ENCODE data around the gene APOBEC3A. TPM values are rescaled to one million over a fixed set of nuclear protein-coding genes. Genes with fewer than 3 reads are reported as not detected.

The APOBEC3A gene
- total and polyA plus RNA-seq, 2 of the 13 experiments (the other 11 are each of a cell fraction or from before 2014, with no cell fraction given): not detected

- CTCF ChIA-PET (ENCODE audit: low intra/inter-chr PET ratio, low total read pairs): no interaction called here
These were observed 17.4 kb downstream of the APOBEC3A start for GRCh38 chr22:38974826-38975175.

More at GRCh38 chr22:38974826-38975175, 17.4 kb downstream of the APOBEC3A start:
- no peak overlapping the region for H3K27ac ChIP-seq (ENCODE audit: extremely low read length, insufficient read depth, low read length)
- intact Hi-C loops (cut with micrococcal nuclease; ENCODE audit: unreplicated experiment): loop anchor here (5.0 kb wide), 1 partner anchor 52 kb away; no protein-coding TSS in a partner anchor
- no peak overlapping the region for H3K4me3 ChIP-seq (replicated peaks in 1 of 3; ENCODE audit: insufficient read depth in 1 of 3, low read depth in 2 of 3, low read length in 3 of 3)
- no peaks in the 10 kb centered on the region for H3K79me2 ChIP-seq (ENCODE audit: insufficient read depth, low read length)
- POLR2A ChIA-PET: no interaction called here
- in situ Hi-C loops (cut with HindIII; ENCODE audit: extremely low pct_ligation_motif_present, low pct_unique_long_range_greater_than_20kb): no loop called here
- 57% methylated on average over 7 of the region's 7 CpGs for WGBS (ENCODE audit: low lambda C conversion rate)
- H3K4me2 ChIP-seq (ENCODE audit: low read depth, low read length): no peak overlapping the region
- no peak overlapping the region for H2AFZ ChIP-seq (ENCODE audit: low read length)
- no peak for TF ChIP-seq NRL (CRISPR knock-in tag; IDR thresholded peaks at IDR 0.05; ENCODE audit: borderline replicate concordance)
- TF ChIP-seq ZBTB43 (CRISPR knock-in tag; conservative IDR thresholded peaks at IDR 0.05): no peak
- TF ChIP-seq NCOA5 (CRISPR knock-in tag; IDR thresholded peaks at IDR 0.05): no peak
- TF ChIP-seq ZNF12 (CRISPR knock-in tag; IDR thresholded peaks at IDR 0.05): no peak
- TF ChIP-seq ELF3 (CRISPR knock-in tag; IDR thresholded peaks at IDR 0.05): no peak
- no peak for TF ChIP-seq MNT (IDR thresholded peaks at IDR 0.05)
- TF ChIP-seq KMT2A (CRISPR knock-in tag; IDR thresholded peaks at IDR 0.05): no peak
- TF ChIP-seq CCDC6 (CRISPR knock-in tag; IDR thresholded peaks at IDR 0.05): no peak
- no peak for TF ChIP-seq CREB3 (CRISPR knock-in tag; IDR thresholded peaks at IDR 0.05)
- no peak for TF ChIP-seq ZNF574 (CRISPR knock-in tag; IDR thresholded peaks at IDR 0.05)
- H3K4me1 ChIP-seq (ENCODE audit: insufficient read depth, low read length): no peaks in the 10 kb centered on the region
- no peak for FAIRE-seq
- no peaks in the 10 kb centered on the region; the same call in 1 of the 2 replicates for H4K20me1 ChIP-seq (ENCODE audit: insufficient read depth, low read length)
- no peaks in the 10 kb centered on the region for H3K9me3 ChIP-seq (ENCODE audit: low read length)
- H3K27me3 ChIP-seq (ENCODE audit: control insufficient read depth in 1 of 2, insufficient read depth in 2 of 2, low read length in 2 of 2): 0 out of 5 replicates have a peak, but pooled peaks cover 1 to 11% of the 10 kb centered on the region in 2 experiments
- H3K36me3 ChIP-seq (replicated peaks in 1 of 2; ENCODE audit: control insufficient read depth in 1 of 2, insufficient read depth in 2 of 2, low read length in 2 of 2): no peaks in the 10 kb centered on the region
- H3K9ac ChIP-seq (ENCODE audit: insufficient read depth, low read depth, low read length): no peak overlapping the region
- no peak for DNase-seq (ENCODE audit: low spot score)
- ATAC-seq: no peak
- no TSS peak for BruUV-seq (replicated peaks)
